Measurements from ENCODE around the gene KATNB1. TPM values are rescaled to one million over a fixed set of nuclear protein-coding genes. Genes with fewer than 3 reads are reported as not detected.

Gene KATNB1
- total RNA-seq, 3 donors from 2014 or later (not counting 1 experiment from before 2014, with no cell fraction given): 23.6 to 34.3 (median 29.7) TPM

- 94% methylated on average over 18 of the region's 18 CpGs for WGBS (ENCODE audit: insufficient coverage)
- no peak overlapping the region for H3K27ac Mint-ChIP-seq
Measured at GRCh38 chr16:57755726-57756423, 20.3 kb downstream of the KATNB1 start.

GRCh38 chr16:57756424-57757325 is 21.1 kb downstream of the KATNB1 start:
- Mint-ChIP-seq H3K9me3 (no peaks in the 10 kb centered on the region), H3K4me1 (peaks cover 4 to 7% of the 10 kb centered on the region in 2 donors), H3K27ac (peak overlapping the region in 1 of 2 donors; percentile 22), H3K4me3 (no peak overlapping the region), H3K36me3 (no peaks in the 10 kb centered on the region), H3K27me3 (ENCODE audit: low read depth in 2 of 2) (no peaks in the 10 kb centered on the region)
- Histone ChIP-seq H3K4me3 (ENCODE audit: low read length) (no peak overlapping the region), H3K4me1 (ENCODE audit: control insufficient read depth, insufficient read depth, low read length) (peaks cover 36% of the 10 kb centered on the region), H3K27ac (ENCODE audit: low read length) (no peak overlapping the region), H3K36me3 (ENCODE audit: control insufficient read depth, insufficient read depth, low read length) (peaks cover 19% of the 10 kb centered on the region), H3K9me3 (ENCODE audit: control insufficient read depth, insufficient read depth, low read length) (no peaks in the 10 kb centered on the region), H3K27me3 (ENCODE audit: control insufficient read depth, insufficient read depth, low read length) (no peaks in the 10 kb centered on the region)
- DNase-seq (no peak), ATAC-seq (no peak)
- intact Hi-C loops (cut with micrococcal nuclease): loop anchor here (1.0 to 5.0 kb wide), 5 partner anchors 21 to 245 kb away; partner anchors contain the start of genes KATNB1, KIFC3 and USB1
- WGBS (ENCODE audit: insufficient coverage): 85% methylated on average over 15 of the region's 15 CpGs
- no peak for TF ChIP-seq CTCF (IDR thresholded peaks at IDR 0.05)

More at GRCh38 chr16:57755726-57756423, 20.3 kb downstream of the KATNB1 start:
- peaks cover 44% of the 10 kb centered on the region for H3K4me1 ChIP-seq (ENCODE audit: control insufficient read depth, insufficient read depth, low read length)
- H3K4me3 ChIP-seq (ENCODE audit: low read length): no peak overlapping the region
- Mint-ChIP-seq H3K4me1 (peaks cover 9 to 12% of the 10 kb centered on the region in 2 donors), H3K36me3 (no peaks in the 10 kb centered on the region), H3K9me3 (no peaks in the 10 kb centered on the region), H3K4me3 (no peak overlapping the region), H3K27me3 (ENCODE audit: low read depth in 2 of 2) (no peaks in the 10 kb centered on the region)
- intact Hi-C loops (cut with micrococcal nuclease): loop anchor here (5.0 kb wide), 2 partner anchors 46 to 141 kb away; partner anchors contain the start of gene KIFC3
- peaks cover 19% of the 10 kb centered on the region for H3K36me3 ChIP-seq (ENCODE audit: control insufficient read depth, insufficient read depth, low read length)
- TF ChIP-seq CTCF (IDR thresholded peaks at IDR 0.05): no peak
- no peaks in the 10 kb centered on the region for H3K27me3 ChIP-seq (ENCODE audit: control insufficient read depth, insufficient read depth, low read length)
- DNase-seq: no peak
- no peaks in the 10 kb centered on the region for H3K9me3 ChIP-seq (ENCODE audit: control insufficient read depth, insufficient read depth, low read length)
- ATAC-seq: no peak
- H3K27ac ChIP-seq (ENCODE audit: low read length): no peak overlapping the region

GRCh38 chr16:57757326-57757786 is 21.8 kb downstream of the KATNB1 start:
- WGBS (ENCODE audit: insufficient coverage): 63% methylated on average over 10 of the region's 11 CpGs
- H3K4me3 Mint-ChIP-seq: no peak overlapping the region
- H3K27me3 ChIP-seq (ENCODE audit: control insufficient read depth, insufficient read depth, low read length): no peaks in the 10 kb centered on the region
- peaks cover 30% of the 10 kb centered on the region for H3K4me1 ChIP-seq (ENCODE audit: control insufficient read depth, insufficient read depth, low read length)
- H3K9me3 Mint-ChIP-seq: no peaks in the 10 kb centered on the region
- peaks cover 19% of the 10 kb centered on the region for H3K36me3 ChIP-seq (ENCODE audit: control insufficient read depth, insufficient read depth, low read length)
- peak; percentile 93 to 96 (median 94) for ATAC-seq
- peak overlapping the region; percentile 48 for H3K27ac ChIP-seq (ENCODE audit: low read length)
- H3K4me1 Mint-ChIP-seq: peaks cover 4 to 7% of the 10 kb centered on the region in 2 donors
- DNase-seq: peak; percentile 90 to 96
- TF ChIP-seq CTCF (IDR thresholded peaks at IDR 0.05): peak; percentile 91
- H3K27ac Mint-ChIP-seq: peak overlapping the region; percentile 22 to 46
- H3K27me3 Mint-ChIP-seq (ENCODE audit: low read depth in 2 of 2): no peaks in the 10 kb centered on the region
- no peak overlapping the region for H3K4me3 ChIP-seq (ENCODE audit: low read length)
- intact Hi-C loops (cut with micrococcal nuclease): loop anchor here (1.0 to 5.0 kb wide), 5 partner anchors 22 to 244 kb away; partner anchors contain the start of genes KATNB1, KIFC3 and USB1
- H3K36me3 Mint-ChIP-seq: no peaks in the 10 kb centered on the region
- no peaks in the 10 kb centered on the region for H3K9me3 ChIP-seq (ENCODE audit: control insufficient read depth, insufficient read depth, low read length)
